Caco-2 (cell line): ENCODE measurements around the gene PTPRG. TPM values are rescaled to one million over a fixed set of nuclear protein-coding genes. Genes with fewer than 3 reads are reported as not detected.

ENCODE experiments used
- BruUV-seq: library from RNA; stranded (reverse); fragments of 400-500 nt; replicated peaks from 2 replicates; lab custom pipeline; 2021; lab: Mats Ljungman, UMichigan
- CTCF ChIA-PET: fragments of 300-600 bp; sonication (Branson Sonifier 250); formaldehyde crosslinking; loops from one replicate; lab custom pipeline; 2022; ENCODE audit warnings: antibody characterized with exemption; lab: Charles Lee
- POLR2A ChIA-PET: fragments of 300-600 bp; sonication (Branson Sonifier 250); formaldehyde crosslinking; loops from one replicate; lab custom pipeline; 2022; ENCODE audit warnings: antibody characterized with exemption; lab: Charles Lee
- DNase-seq, 2 experiments: peaks; one replicate each; pipeline versions ENCODE4 v3.0.0 to v3.0.0-alpha.2; 2020 to 2022
- H3K27me3 ChIP-seq: replicated peaks from 2 replicates; pipeline ENCODE4 v1.6.0; 2011; ENCODE audit warnings: low read length; ENCODE audit not compliant: control insufficient read depth, insufficient read depth
- H3K36me3 ChIP-seq: 2 replicates; pipeline ENCODE4 v1.5.1; 2011; ENCODE audit warnings: low read length; ENCODE audit not compliant: control insufficient read depth, insufficient read depth
- H3K4me1 ChIP-seq: fragments of 250-450 bp; sonication (Bioruptor Pico); 2 replicates; pipeline ENCODE4 v1.5.1; 2020; ENCODE audit warnings: mild to moderate bottlenecking
- H3K4me3 ChIP-seq: 2 replicates; pipeline ENCODE4 v1.5.1; 2011; ENCODE audit warnings: low read depth, mild to moderate bottlenecking, control low read depth, low read length
- H3K9me3 ChIP-seq: fragments of 250-450 bp; sonication (Bioruptor Pico); 2 replicates; pipeline ENCODE4 v1.5.1; 2020; ENCODE audit warnings: mild to moderate bottlenecking, moderate library complexity
- H3K27ac Mint-ChIP-seq: one replicate; pipeline ENCODE4 v1.8.0; 2022; ENCODE audit warnings: mixed read lengths; ENCODE audit not compliant: unreplicated experiment
- H3K27me3 Mint-ChIP-seq: one replicate; pipeline ENCODE4 v1.8.0; 2022; ENCODE audit warnings: mixed read lengths; ENCODE audit not compliant: insufficient read depth, unreplicated experiment
- H3K36me3 Mint-ChIP-seq: one replicate; pipeline ENCODE4 v1.8.0; 2022; ENCODE audit warnings: mild to moderate bottlenecking, mixed read lengths; ENCODE audit not compliant: insufficient read depth, unreplicated experiment
- H3K4me1 Mint-ChIP-seq: one replicate; pipeline ENCODE4 v1.8.0; 2022; ENCODE audit warnings: low read depth, mixed read lengths; ENCODE audit not compliant: unreplicated experiment
- H3K4me3 Mint-ChIP-seq: one replicate; pipeline ENCODE4 v1.8.0; 2022; ENCODE audit warnings: mild to moderate bottlenecking, moderate library complexity, mixed read lengths; ENCODE audit not compliant: unreplicated experiment
- H3K9me3 Mint-ChIP-seq: one replicate; pipeline ENCODE4 v1.8.0; 2022; ENCODE audit warnings: mixed read lengths; ENCODE audit not compliant: unreplicated experiment
- intact Hi-C: fragments of 100-400 bp; cut with micrococcal nuclease; formaldehyde crosslinking; loops from one replicate; pipeline ENCODE4 v1.10.0; 2022; ENCODE audit not compliant: unreplicated experiment
- total RNA-seq: library from RNA; stranded (reverse); gene quantifications from 2 replicates; pipeline ENCODE4 v1.2.3, GENCODE V29; 2022
- TF ChIP-seq, protein P1 (sequence below), 2 experiments: fragments of 200-600 bp in 1 of 2; IDR thresholded peaks; 1 replicate in 1 of 2; 2 replicates in 1 of 2; pipeline versions ENCODE4 v1.5.1 to v1.8.0; 2011 to 2022; ENCODE audit warnings: antibody characterized with exemption in 1 of 2, control low read depth in 1 of 2, inconsistent platforms in 1 of 2, low read depth in 1 of 2, low read length in 1 of 2, mild to moderate bottlenecking in 1 of 2, moderate library complexity in 1 of 2; ENCODE audit not compliant: insufficient read depth in 1 of 2, severe bottlenecking in 1 of 2, unreplicated experiment in 1 of 2

The PTPRG gene
- total RNA-seq, 1 experiment from 2014 or later = 46.4 TPM

DNA sequence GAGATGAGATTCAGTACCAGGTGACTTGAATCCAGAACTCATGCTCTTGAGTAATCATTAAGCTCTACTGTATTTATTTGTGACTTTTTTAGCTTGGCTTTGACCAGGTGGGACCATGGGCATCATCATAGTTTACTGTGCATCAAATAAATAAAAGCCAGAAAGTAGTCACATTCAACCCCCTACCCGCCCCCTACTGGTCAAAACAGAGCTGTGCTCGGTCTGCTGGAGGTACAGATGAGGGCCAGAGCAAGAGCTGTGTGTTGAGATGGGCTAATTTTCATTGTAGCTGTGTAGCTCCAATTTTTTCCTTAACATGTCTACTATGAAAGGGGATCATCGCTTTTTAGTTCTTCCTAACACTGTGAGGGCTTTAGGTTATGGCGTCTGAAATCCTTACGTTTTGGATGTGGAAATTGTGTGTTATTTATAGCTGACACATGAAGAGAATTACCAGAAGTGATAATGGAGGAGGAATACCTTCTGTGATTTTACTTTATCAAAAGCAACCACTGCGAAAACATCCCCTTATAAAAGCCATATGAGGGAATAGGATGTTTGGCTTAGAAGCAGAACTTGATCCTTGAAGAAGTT, 375.1 kb downstream of the PTPRG start:
- DNase-seq = peak in 1 of 2 experiments; percentile 17
- no peaks in the 10 kb centered on the region; the same call in 1 of the 2 replicates for H3K36me3 ChIP-seq
- TF ChIP-seq, protein P1, sequence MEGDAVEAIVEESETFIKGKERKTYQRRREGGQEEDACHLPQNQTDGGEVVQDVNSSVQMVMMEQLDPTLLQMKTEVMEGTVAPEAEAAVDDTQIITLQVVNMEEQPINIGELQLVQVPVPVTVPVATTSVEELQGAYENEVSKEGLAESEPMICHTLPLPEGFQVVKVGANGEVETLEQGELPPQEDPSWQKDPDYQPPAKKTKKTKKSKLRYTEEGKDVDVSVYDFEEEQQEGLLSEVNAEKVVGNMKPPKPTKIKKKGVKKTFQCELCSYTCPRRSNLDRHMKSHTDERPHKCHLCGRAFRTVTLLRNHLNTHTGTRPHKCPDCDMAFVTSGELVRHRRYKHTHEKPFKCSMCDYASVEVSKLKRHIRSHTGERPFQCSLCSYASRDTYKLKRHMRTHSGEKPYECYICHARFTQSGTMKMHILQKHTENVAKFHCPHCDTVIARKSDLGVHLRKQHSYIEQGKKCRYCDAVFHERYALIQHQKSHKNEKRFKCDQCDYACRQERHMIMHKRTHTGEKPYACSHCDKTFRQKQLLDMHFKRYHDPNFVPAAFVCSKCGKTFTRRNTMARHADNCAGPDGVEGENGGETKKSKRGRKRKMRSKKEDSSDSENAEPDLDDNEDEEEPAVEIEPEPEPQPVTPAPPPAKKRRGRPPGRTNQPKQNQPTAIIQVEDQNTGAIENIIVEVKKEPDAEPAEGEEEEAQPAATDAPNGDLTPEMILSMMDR (IDR thresholded peaks at IDR 0.05; ENCODE audit: insufficient read depth in 1 of 2, low read depth in 1 of 2, low read length in 1 of 2, severe bottlenecking in 1 of 2, unreplicated experiment in 1 of 2) = peak; percentile 33 to 50
- ChIA-PET CTCF (interaction anchor here (0.6 to 0.8 kb wide), 4 partner anchors 42 to 114 kb away, joined by 3 to 4 read pairs (median 3); no protein-coding TSS in a partner anchor), POLR2A (no interaction called here)
- H3K27me3 ChIP-seq = no peaks in the 10 kb centered on the region
- Mint-ChIP-seq H3K4me1 (peaks cover 6% of the 10 kb centered on the region), H3K27ac (no peak overlapping the region), H3K4me3 (no peak overlapping the region), H3K27me3 (no peaks in the 10 kb centered on the region), H3K36me3 (no peaks in the 10 kb centered on the region), H3K9me3 (peaks cover 16% of the 10 kb centered on the region)
- H3K4me3 ChIP-seq = no peak overlapping the region
- no peaks in the 10 kb centered on the region for H3K4me1 ChIP-seq
- intact Hi-C loops = no loop called here
- BruUV-seq = no TSS peak
- no peaks in the 10 kb centered on the region for H3K9me3 ChIP-seq

GRCh38 chr3:61937477-61937876, 376.1 kb downstream of the PTPRG start:
- intact Hi-C loops = no loop called here
- H3K4me1 ChIP-seq = no peaks in the 10 kb centered on the region
- H3K36me3 ChIP-seq = no peaks in the 10 kb centered on the region; the same call in 1 of the 2 replicates
- POLR2A ChIA-PET = no interaction called here
- H3K9me3 ChIP-seq = no peaks in the 10 kb centered on the region
- no peak overlapping the region for H3K4me3 ChIP-seq
- no peaks in the 10 kb centered on the region for H3K27me3 ChIP-seq
- peaks cover 6% of the 10 kb centered on the region for H3K4me1 Mint-ChIP-seq
- H3K4me3 Mint-ChIP-seq = no peak overlapping the region
- peaks cover 16% of the 10 kb centered on the region for H3K9me3 Mint-ChIP-seq
- CTCF ChIA-PET = no interaction called here
- no TSS peak for BruUV-seq
- no peak overlapping the region for H3K27ac Mint-ChIP-seq
- no peaks in the 10 kb centered on the region for H3K27me3 Mint-ChIP-seq
- no peaks in the 10 kb centered on the region for H3K36me3 Mint-ChIP-seq
- DNase-seq = no peak
- TF ChIP-seq, protein P1 (IDR thresholded peaks at IDR 0.05; ENCODE audit: insufficient read depth in 1 of 2, low read depth in 1 of 2, low read length in 1 of 2, severe bottlenecking in 1 of 2, unreplicated experiment in 1 of 2) = no peak

GRCh38 chr3:61938878-61939549, 377.6 kb downstream of the PTPRG start:
- no peak overlapping the region for H3K4me3 Mint-ChIP-seq
- no TSS peak for BruUV-seq

More at GRCh38 chr3:61938878-61939549, 377.6 kb downstream of the PTPRG start:
- ChIA-PET CTCF (no interaction called here), POLR2A (no interaction called here)
- TF ChIP-seq, protein P1 (IDR thresholded peaks at IDR 0.05; ENCODE audit: insufficient read depth in 1 of 2, low read depth in 1 of 2, low read length in 1 of 2, severe bottlenecking in 1 of 2, unreplicated experiment in 1 of 2) = no peak
- H3K4me3 ChIP-seq = no peak overlapping the region
- H3K27me3 ChIP-seq = no peaks in the 10 kb centered on the region
- Mint-ChIP-seq H3K27me3 (no peaks in the 10 kb centered on the region), H3K36me3 (no peaks in the 10 kb centered on the region), H3K27ac (no peak overlapping the region), H3K4me1 (peaks cover 6% of the 10 kb centered on the region), H3K9me3 (peaks cover 14% of the 10 kb centered on the region)
- no peaks in the 10 kb centered on the region; the same call in 1 of the 2 replicates for H3K36me3 ChIP-seq
- no peaks in the 10 kb centered on the region for H3K9me3 ChIP-seq
- peak in 1 of 2 experiments; percentile 16 for DNase-seq
- intact Hi-C loops = no loop called here
- H3K4me1 ChIP-seq = no peaks in the 10 kb centered on the region
